Esophagus muscularis mucosa (tissue), 3 donors: ENCODE measurements around the gene HDAC1.

Experiments used
- POLR2A ChIP-seq: fragments of 450-650 bp; IDR thresholded peaks from one replicate; pipeline ENCODE4 v1.6.1; 2017; ENCODE audit warnings: antibody characterized with exemption, moderate library complexity, mild to moderate bottlenecking, low read depth
- TF ChIP-seq, protein P1 (sequence below), 3 experiments: fragments of 200-600 bp in 2 of 3; fragments of 450-650 bp in 1 of 3; sonication (generic) in 2 of 3; IDR thresholded peaks; one replicate each; pipeline ENCODE4 v1.5.1; 2017 to 2019; ENCODE audit warnings: antibody characterized with exemption in 3 of 3, mild to moderate bottlenecking in 2 of 3, moderate library complexity in 1 of 3

DNA sequence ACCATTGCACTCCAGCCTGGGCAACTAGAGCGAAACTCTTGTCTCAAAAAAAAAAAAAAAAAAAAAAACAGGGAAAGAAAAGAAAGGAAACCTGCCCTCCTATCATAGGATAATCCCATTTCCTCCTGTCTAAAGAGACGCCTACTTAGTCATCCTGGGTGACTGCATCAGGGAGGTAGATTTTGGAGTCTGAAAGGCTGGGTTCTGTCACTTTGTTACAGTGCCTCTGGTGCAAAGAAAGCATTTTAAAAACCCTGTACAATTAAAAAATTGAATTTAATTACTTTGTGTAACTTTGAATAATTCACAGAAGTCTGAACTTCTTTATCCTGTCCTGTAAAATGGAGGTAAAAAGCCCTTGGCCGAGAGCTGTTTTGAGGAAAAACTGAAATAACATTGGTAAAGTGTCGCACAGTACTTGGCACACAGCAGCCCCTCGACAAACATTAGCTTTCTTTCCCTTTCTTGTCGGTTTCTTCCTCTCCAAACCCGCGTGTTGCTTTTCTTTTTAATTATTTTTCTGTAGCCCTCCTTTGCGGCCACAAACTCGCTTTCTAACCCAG, 657 bp upstream of the HDAC1 start:
- no peak for TF ChIP-seq POLR2A
- TF ChIP-seq, protein P1, sequence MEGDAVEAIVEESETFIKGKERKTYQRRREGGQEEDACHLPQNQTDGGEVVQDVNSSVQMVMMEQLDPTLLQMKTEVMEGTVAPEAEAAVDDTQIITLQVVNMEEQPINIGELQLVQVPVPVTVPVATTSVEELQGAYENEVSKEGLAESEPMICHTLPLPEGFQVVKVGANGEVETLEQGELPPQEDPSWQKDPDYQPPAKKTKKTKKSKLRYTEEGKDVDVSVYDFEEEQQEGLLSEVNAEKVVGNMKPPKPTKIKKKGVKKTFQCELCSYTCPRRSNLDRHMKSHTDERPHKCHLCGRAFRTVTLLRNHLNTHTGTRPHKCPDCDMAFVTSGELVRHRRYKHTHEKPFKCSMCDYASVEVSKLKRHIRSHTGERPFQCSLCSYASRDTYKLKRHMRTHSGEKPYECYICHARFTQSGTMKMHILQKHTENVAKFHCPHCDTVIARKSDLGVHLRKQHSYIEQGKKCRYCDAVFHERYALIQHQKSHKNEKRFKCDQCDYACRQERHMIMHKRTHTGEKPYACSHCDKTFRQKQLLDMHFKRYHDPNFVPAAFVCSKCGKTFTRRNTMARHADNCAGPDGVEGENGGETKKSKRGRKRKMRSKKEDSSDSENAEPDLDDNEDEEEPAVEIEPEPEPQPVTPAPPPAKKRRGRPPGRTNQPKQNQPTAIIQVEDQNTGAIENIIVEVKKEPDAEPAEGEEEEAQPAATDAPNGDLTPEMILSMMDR (IDR thresholded peaks at IDR 0.05) = no peak
